HEK293 (cell line): ENCODE data around the gene SLC6A2.

Experiments
- CTCF ChIA-PET: fragments of 350-600 bp; formaldehyde crosslinking; extraction: SDS; loops from one replicate; lab custom pipeline; 2021; ENCODE audit warnings: antibody characterized with exemption; lab: Yijun Ruan, JAX
- POLR2A ChIA-PET: fragments of 300-600 bp; formaldehyde crosslinking; extraction: SDS; loops from one replicate; lab custom pipeline; 2020; ENCODE audit warnings: antibody characterized with exemption, inconsistent platforms; lab: Yijun Ruan, JAX
- H3K27ac ChIP-seq: fragments of 200-500 bp; sonication (Bioruptor generic); 2 replicates; pipeline ENCODE4 v1.5.1; 2014; ENCODE audit warnings: low read depth, low read length, control low read depth, inconsistent platforms; ENCODE audit errors: extremely low read depth
- H3K36me3 ChIP-seq, 2 experiments: fragments of 200-500 bp in 1 of 2; sonication (Bioruptor generic) in 1 of 2; 1 replicate in 1 of 2; 2 replicates in 1 of 2; pipeline ENCODE4 v1.5.1; 2014 to 2017; ENCODE audit warnings: inconsistent platforms in 2 of 2, low read length in 2 of 2; ENCODE audit not compliant: control insufficient read depth in 2 of 2, insufficient read depth in 1 of 2
- H3K4me1 ChIP-seq: fragments of 200-500 bp; sonication (Bioruptor generic); 2 replicates; pipeline ENCODE4 v1.5.1; 2014; ENCODE audit warnings: mild to moderate bottlenecking, low read length, inconsistent platforms; ENCODE audit not compliant: control insufficient read depth, insufficient read depth
- H3K4me3 ChIP-seq: 2 replicates; pipeline ENCODE4 v1.5.1; 2011; ENCODE audit warnings: low read depth, mild to moderate bottlenecking, control low read depth, low read length, moderate library complexity
- H3K9me3 ChIP-seq: fragments of 200-500 bp; sonication (Bioruptor generic); 2 replicates; pipeline ENCODE4 v1.5.1; 2014; ENCODE audit warnings: low read depth, low read length, inconsistent platforms; ENCODE audit not compliant: control insufficient read depth, insufficient read depth
- ATF2 ChIP-seq: fragments of 450-650 bp; formaldehyde crosslinking; IDR thresholded peaks from 2 replicates; pipeline ENCODE4 v1.5.1; 2016; ENCODE audit warnings: missing biosample characterization, missing genetic modification characterization, low read depth
- GLIS1 ChIP-seq: fragments of 450-650 bp; formaldehyde crosslinking; IDR thresholded peaks from 2 replicates; pipeline ENCODE4 v1.5.1; 2016; ENCODE audit warnings: missing biosample characterization, missing genetic modification characterization
- IKZF3 ChIP-seq: fragments of 450-650 bp; IDR thresholded peaks from 2 replicates; pipeline ENCODE4 v1.5.0; 2018; ENCODE audit warnings: missing biosample characterization, mild to moderate bottlenecking, missing genetic modification characterization, moderate library complexity
- KLF10 ChIP-seq: fragments of 450-650 bp; IDR thresholded peaks from 2 replicates; pipeline ENCODE4 v1.5.1; 2018; ENCODE audit warnings: missing biosample characterization, mild to moderate bottlenecking, missing genetic modification characterization
- OVOL3 ChIP-seq: fragments of 450-650 bp; formaldehyde crosslinking; IDR thresholded peaks from 2 replicates; pipeline ENCODE4 v1.5.1; 2016; ENCODE audit warnings: missing biosample characterization, missing genetic modification characterization
- PRDM10 ChIP-seq: fragments of 450-650 bp; formaldehyde crosslinking; IDR thresholded peaks from 2 replicates; pipeline ENCODE4 v1.5.1; 2016; ENCODE audit warnings: missing biosample characterization, missing genetic modification characterization
- SP7 ChIP-seq: fragments of 450-650 bp; formaldehyde crosslinking; IDR thresholded peaks from 2 replicates; pipeline ENCODE4 v1.5.1; 2016; ENCODE audit warnings: missing biosample characterization, missing genetic modification characterization
- ZBTB44 ChIP-seq: fragments of 450-650 bp; IDR thresholded peaks from 2 replicates; pipeline ENCODE4 v1.5.1; 2018; ENCODE audit warnings: missing biosample characterization, mild to moderate bottlenecking, missing genetic modification characterization
- ZFP3 ChIP-seq: fragments of 450-650 bp; formaldehyde crosslinking; IDR thresholded peaks from 2 replicates; pipeline ENCODE4 v1.5.1; 2016; ENCODE audit warnings: low read depth, missing biosample characterization, missing genetic modification characterization
- ZFP69B ChIP-seq: fragments of 450-650 bp; formaldehyde crosslinking; IDR thresholded peaks from 2 replicates; pipeline ENCODE4 v1.5.1; 2016; ENCODE audit warnings: missing biosample characterization, missing genetic modification characterization
- ZNF114 ChIP-seq: fragments of 450-650 bp; formaldehyde crosslinking; IDR thresholded peaks from 2 replicates; pipeline ENCODE4 v1.5.0; 2017; ENCODE audit warnings: missing biosample characterization, missing genetic modification characterization
- ZNF157 ChIP-seq: fragments of 450-650 bp; formaldehyde crosslinking; IDR thresholded peaks from 2 replicates; pipeline ENCODE4 v1.5.1; 2016; ENCODE audit warnings: missing biosample characterization, missing genetic modification characterization
- ZNF23 ChIP-seq: fragments of 450-650 bp; formaldehyde crosslinking; IDR thresholded peaks from 2 replicates; pipeline ENCODE4 v1.5.1; 2016; ENCODE audit warnings: missing biosample characterization, missing genetic modification characterization, borderline replicate concordance
- ZNF266 ChIP-seq: fragments of 450-650 bp; formaldehyde crosslinking; IDR thresholded peaks from 2 replicates; pipeline ENCODE4 v1.5.1; 2016; ENCODE audit warnings: missing biosample characterization, missing genetic modification characterization, low read depth
- ZNF513 ChIP-seq: fragments of 450-650 bp; IDR thresholded peaks from 2 replicates; pipeline ENCODE4 v1.5.1; 2018; ENCODE audit warnings: missing biosample characterization, missing genetic modification characterization
- ZNF529 ChIP-seq: fragments of 450-650 bp; formaldehyde crosslinking; IDR thresholded peaks from 2 replicates; pipeline ENCODE4 v1.5.1; 2017; ENCODE audit warnings: missing genetic modification characterization, missing biosample characterization; ENCODE audit not compliant: insufficient replicate concordance
- ZNF530 ChIP-seq: fragments of 450-650 bp; formaldehyde crosslinking; IDR thresholded peaks from 2 replicates; pipeline ENCODE4 v1.5.1; 2016; ENCODE audit warnings: low read depth, missing biosample characterization, missing genetic modification characterization
- ZNF558 ChIP-seq: fragments of 450-650 bp; formaldehyde crosslinking; IDR thresholded peaks from 2 replicates; pipeline ENCODE4 v1.5.1; 2016; ENCODE audit warnings: missing biosample characterization, missing genetic modification characterization
- ZNF629 ChIP-seq: fragments of 450-650 bp; formaldehyde crosslinking; IDR thresholded peaks from 2 replicates; pipeline ENCODE4 v1.5.1; 2017; ENCODE audit warnings: missing biosample characterization, missing genetic modification characterization
- ZNF639 ChIP-seq: fragments of 450-650 bp; formaldehyde crosslinking; IDR thresholded peaks from 2 replicates; pipeline ENCODE4 v1.5.1; 2016; ENCODE audit warnings: missing biosample characterization, missing genetic modification characterization
- ZNF645 ChIP-seq: fragments of 450-650 bp; formaldehyde crosslinking; IDR thresholded peaks from 2 replicates; pipeline ENCODE4; 2016; ENCODE audit warnings: missing biosample characterization, missing genetic modification characterization
- ZNF76 ChIP-seq: fragments of 450-650 bp; formaldehyde crosslinking; IDR thresholded peaks from 2 replicates; pipeline ENCODE4; 2016; ENCODE audit warnings: low read depth, missing biosample characterization, missing genetic modification characterization, borderline replicate concordance

SLC6A2 gene

GRCh38 chr16:55623640-55624039 lies 32.1 kb upstream of the SLC6A2 start:
- no peaks in the 10 kb centered on the region for H3K4me1 ChIP-seq
- no peaks in the 10 kb centered on the region for H3K36me3 ChIP-seq
- TF ChIP-seq OVOL3, result no peak
- ChIA-PET CTCF (interaction anchor here (0.8 kb wide), 1 partner anchor 18 kb away, joined by 4 read pairs; no protein-coding TSS in a partner anchor), POLR2A (no interaction called here)
- no peak overlapping the region for H3K4me3 ChIP-seq
- H3K27ac ChIP-seq, result no peak overlapping the region
- H3K9me3 ChIP-seq, result no peaks in the 10 kb centered on the region

GRCh38 chr16:55624696-55625095 lies 31.1 kb upstream of the SLC6A2 start:
- H3K4me3 ChIP-seq, result no peak overlapping the region
- CTCF ChIA-PET, result interaction anchor here (0.6 to 1.4 kb wide), 4 partner anchors 37 to 160 kb away, joined by 3 to 7 read pairs (median 3); no protein-coding TSS in a partner anchor

GRCh38 chr16:55625843-55626242 lies 29.9 kb upstream of the SLC6A2 start:
- Histone ChIP-seq H3K4me3 (no peak overlapping the region), H3K36me3 (no peaks in the 10 kb centered on the region), H3K9me3 (no peaks in the 10 kb centered on the region), H3K4me1 (no peaks in the 10 kb centered on the region), H3K27ac (no peak overlapping the region)
- ChIA-PET POLR2A (no interaction called here), CTCF (interaction anchor here (0.6 to 1.7 kb wide), 7 partner anchors 76 to 164 kb away, joined by 3 to 8 read pairs (median 3); no protein-coding TSS in a partner anchor)
- TF ChIP-seq IKZF3 (tag by site-specific recombination) (no peak), ZBTB44 (tag by site-specific recombination) (no peak), ATF2 (no peak), ZFP69B (tag by site-specific recombination) (no peak), KLF10 (no peak), PRDM10 (tag by site-specific recombination) (no peak), ZFP3 (tag by site-specific recombination) (no peak), ZNF266 (no peak), ZNF645 (no peak), ZNF76 (tag by site-specific recombination) (no peak), ZNF530 (no peak)

More at GRCh38 chr16:55624696-55625095, 31.1 kb upstream of the SLC6A2 start:
- TF ChIP-seq ZNF629 (tag by site-specific recombination) (no peak), ZNF157 (tag by site-specific recombination) (no peak), ZNF639 (tag by site-specific recombination) (no peak), ZNF23 (tag by site-specific recombination) (no peak), ZNF558 (tag by site-specific recombination) (no peak), ZNF266 (no peak), GLIS1 (no peak), ZNF513 (tag by site-specific recombination) (no peak), ZNF114 (tag by site-specific recombination) (no peak), ZNF529 (no peak), SP7 (tag by site-specific recombination) (no peak)
- Histone ChIP-seq H3K27ac (no peak overlapping the region), H3K9me3 (no peaks in the 10 kb centered on the region), H3K36me3 (no peaks in the 10 kb centered on the region), H3K4me1 (no peaks in the 10 kb centered on the region)
- POLR2A ChIA-PET, result no interaction called here
